ENCODE results near the gene SLC35E1.

GRCh38 chr19:16581971-16582343, 9.7 kb upstream of the SLC35E1 start:
- no peak for TF ChIP-seq CTCF (conservative IDR thresholded peaks at IDR 0.05)
- TF ChIP-seq ZFX (IDR thresholded peaks at IDR 0.05): no peak

Data from C4-2B (cell line).